ENCODE data around the gene PYROXD2. TPM values are rescaled to one million over a fixed set of nuclear protein-coding genes. Genes with fewer than 3 reads are reported as not detected.

Gene PYROXD2
- total and polyA plus RNA-seq, 2 of the 13 experiments (the other 11 are each of a cell fraction or from before 2014, with no cell fraction given), result 2.0 to 6.2 TPM

DNA sequence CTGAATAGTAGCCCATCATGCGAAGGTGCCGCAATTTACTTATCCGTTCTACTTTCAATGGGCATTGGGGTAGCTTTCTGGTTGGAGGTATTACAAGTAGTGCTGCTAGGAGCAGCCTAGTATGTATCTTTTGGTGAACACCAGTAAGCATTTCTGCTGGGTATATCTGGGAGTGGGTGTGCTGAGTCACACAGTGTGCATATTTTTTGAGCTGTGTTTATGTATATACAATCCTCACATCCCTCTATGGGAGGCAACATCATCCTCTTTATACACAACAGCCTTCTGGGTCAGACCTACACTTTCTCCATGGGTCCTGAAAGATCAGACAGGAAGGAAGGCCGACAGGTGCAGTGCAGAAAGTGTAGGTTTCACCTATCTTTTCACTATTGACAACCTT lies 36.3 kb downstream of the PYROXD2 start:
- intact Hi-C loops (cut with micrococcal nuclease; ENCODE audit: unreplicated experiment), result no loop called here
- ATAC-seq (no peak), FAIRE-seq (no peak), DNase-seq (ENCODE audit: low spot score) (no peak)
- 79% methylated on average over 4 of the region's 4 CpGs for WGBS (ENCODE audit: low lambda C conversion rate)
- no TSS peak for BruUV-seq (replicated peaks)
- no peak overlapping the region for H3K4me3 ChIP-seq (replicated peaks in 1 of 3; ENCODE audit: insufficient read depth in 1 of 3, low read depth in 2 of 3, low read length in 3 of 3)
- peaks cover 7% of the 10 kb centered on the region; the same call in 1 of the 2 replicates for H3K9me3 ChIP-seq (ENCODE audit: low read length)
- in situ Hi-C loops (cut with HindIII; ENCODE audit: extremely low pct_ligation_motif_present, low pct_unique_long_range_greater_than_20kb), result no loop called here
- POLR2A ChIA-PET, result no interaction called here
- no peak overlapping the region for H3K4me2 ChIP-seq (ENCODE audit: low read depth, low read length)
- no peak for TF ChIP-seq RNF2 (conservative IDR thresholded peaks at IDR 0.05; ENCODE audit: low read depth)
- TF ChIP-seq, protein P1, sequence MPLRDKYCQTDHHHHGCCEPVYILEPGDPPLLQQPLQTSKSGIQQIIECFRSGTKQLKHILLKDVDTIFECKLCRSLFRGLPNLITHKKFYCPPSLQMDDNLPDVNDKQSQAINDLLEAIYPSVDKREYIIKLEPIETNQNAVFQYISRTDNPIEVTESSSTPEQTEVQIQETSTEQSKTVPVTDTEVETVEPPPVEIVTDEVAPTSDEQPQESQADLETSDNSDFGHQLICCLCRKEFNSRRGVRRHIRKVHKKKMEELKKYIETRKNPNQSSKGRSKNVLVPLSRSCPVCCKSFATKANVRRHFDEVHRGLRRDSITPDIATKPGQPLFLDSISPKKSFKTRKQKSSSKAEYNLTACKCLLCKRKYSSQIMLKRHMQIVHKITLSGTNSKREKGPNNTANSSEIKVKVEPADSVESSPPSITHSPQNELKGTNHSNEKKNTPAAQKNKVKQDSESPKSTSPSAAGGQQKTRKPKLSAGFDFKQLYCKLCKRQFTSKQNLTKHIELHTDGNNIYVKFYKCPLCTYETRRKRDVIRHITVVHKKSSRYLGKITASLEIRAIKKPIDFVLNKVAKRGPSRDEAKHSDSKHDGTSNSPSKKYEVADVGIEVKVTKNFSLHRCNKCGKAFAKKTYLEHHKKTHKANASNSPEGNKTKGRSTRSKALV (CRISPR knock-in tag; IDR thresholded peaks at IDR 0.05), result no peak
- no peak for TF ChIP-seq PHB2 (IDR thresholded peaks at IDR 0.05; ENCODE audit: partially characterized antibody)
- TF ChIP-seq ZNF607 (CRISPR knock-in tag; IDR thresholded peaks at IDR 0.05; ENCODE audit: borderline replicate concordance), result no peak
- no peak for TF ChIP-seq NFRKB (IDR thresholded peaks at IDR 0.05)
- no peak for TF ChIP-seq KDM5B (CRISPR knock-in tag; IDR thresholded peaks at IDR 0.05; ENCODE audit: borderline replicate concordance)
- TF ChIP-seq ZNF746 (CRISPR knock-in tag; IDR thresholded peaks at IDR 0.05), result no peak
- no peak for TF ChIP-seq ZBTB42 (CRISPR knock-in tag; IDR thresholded peaks at IDR 0.05)
- TF ChIP-seq, protein P2, sequence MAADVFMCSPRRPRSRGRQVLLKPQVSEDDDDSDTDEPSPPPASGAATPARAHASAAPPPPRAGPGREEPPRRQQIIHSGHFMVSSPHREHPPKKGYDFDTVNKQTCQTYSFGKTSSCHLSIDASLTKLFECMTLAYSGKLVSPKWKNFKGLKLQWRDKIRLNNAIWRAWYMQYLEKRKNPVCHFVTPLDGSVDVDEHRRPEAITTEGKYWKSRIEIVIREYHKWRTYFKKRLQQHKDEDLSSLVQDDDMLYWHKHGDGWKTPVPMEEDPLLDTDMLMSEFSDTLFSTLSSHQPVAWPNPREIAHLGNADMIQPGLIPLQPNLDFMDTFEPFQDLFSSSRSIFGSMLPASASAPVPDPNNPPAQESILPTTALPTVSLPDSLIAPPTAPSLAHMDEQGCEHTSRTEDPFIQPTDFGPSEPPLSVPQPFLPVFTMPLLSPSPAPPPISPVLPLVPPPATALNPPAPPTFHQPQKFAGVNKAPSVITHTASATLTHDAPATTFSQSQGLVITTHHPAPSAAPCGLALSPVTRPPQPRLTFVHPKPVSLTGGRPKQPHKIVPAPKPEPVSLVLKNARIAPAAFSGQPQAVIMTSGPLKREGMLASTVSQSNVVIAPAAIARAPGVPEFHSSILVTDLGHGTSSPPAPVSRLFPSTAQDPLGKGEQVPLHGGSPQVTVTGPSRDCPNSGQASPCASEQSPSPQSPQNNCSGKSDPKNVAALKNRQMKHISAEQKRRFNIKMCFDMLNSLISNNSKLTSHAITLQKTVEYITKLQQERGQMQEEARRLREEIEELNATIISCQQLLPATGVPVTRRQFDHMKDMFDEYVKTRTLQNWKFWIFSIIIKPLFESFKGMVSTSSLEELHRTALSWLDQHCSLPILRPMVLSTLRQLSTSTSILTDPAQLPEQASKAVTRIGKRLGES (CRISPR knock-in tag; IDR thresholded peaks at IDR 0.05; ENCODE audit: borderline replicate concordance), result no peak
- no peak for TF ChIP-seq SMYD3 (CRISPR knock-in tag; IDR thresholded peaks at IDR 0.05)
- TF ChIP-seq, protein P3, sequence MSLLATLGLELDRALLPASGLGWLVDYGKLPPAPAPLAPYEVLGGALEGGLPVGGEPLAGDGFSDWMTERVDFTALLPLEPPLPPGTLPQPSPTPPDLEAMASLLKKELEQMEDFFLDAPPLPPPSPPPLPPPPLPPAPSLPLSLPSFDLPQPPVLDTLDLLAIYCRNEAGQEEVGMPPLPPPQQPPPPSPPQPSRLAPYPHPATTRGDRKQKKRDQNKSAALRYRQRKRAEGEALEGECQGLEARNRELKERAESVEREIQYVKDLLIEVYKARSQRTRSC (CRISPR knock-in tag; IDR thresholded peaks at IDR 0.05; ENCODE audit: low read depth), result no peak
- no peak for TF ChIP-seq ZSCAN25 (CRISPR knock-in tag; IDR thresholded peaks at IDR 0.05)
- TF ChIP-seq, protein P4, sequence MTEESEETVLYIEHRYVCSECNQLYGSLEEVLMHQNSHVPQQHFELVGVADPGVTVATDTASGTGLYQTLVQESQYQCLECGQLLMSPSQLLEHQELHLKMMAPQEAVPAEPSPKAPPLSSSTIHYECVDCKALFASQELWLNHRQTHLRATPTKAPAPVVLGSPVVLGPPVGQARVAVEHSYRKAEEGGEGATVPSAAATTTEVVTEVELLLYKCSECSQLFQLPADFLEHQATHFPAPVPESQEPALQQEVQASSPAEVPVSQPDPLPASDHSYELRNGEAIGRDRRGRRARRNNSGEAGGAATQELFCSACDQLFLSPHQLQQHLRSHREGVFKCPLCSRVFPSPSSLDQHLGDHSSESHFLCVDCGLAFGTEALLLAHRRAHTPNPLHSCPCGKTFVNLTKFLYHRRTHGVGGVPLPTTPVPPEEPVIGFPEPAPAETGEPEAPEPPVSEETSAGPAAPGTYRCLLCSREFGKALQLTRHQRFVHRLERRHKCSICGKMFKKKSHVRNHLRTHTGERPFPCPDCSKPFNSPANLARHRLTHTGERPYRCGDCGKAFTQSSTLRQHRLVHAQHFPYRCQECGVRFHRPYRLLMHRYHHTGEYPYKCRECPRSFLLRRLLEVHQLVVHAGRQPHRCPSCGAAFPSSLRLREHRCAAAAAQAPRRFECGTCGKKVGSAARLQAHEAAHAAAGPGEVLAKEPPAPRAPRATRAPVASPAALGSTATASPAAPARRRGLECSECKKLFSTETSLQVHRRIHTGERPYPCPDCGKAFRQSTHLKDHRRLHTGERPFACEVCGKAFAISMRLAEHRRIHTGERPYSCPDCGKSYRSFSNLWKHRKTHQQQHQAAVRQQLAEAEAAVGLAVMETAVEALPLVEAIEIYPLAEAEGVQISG (CRISPR knock-in tag; IDR thresholded peaks at IDR 0.05), result no peak
- TF ChIP-seq, protein P5, sequence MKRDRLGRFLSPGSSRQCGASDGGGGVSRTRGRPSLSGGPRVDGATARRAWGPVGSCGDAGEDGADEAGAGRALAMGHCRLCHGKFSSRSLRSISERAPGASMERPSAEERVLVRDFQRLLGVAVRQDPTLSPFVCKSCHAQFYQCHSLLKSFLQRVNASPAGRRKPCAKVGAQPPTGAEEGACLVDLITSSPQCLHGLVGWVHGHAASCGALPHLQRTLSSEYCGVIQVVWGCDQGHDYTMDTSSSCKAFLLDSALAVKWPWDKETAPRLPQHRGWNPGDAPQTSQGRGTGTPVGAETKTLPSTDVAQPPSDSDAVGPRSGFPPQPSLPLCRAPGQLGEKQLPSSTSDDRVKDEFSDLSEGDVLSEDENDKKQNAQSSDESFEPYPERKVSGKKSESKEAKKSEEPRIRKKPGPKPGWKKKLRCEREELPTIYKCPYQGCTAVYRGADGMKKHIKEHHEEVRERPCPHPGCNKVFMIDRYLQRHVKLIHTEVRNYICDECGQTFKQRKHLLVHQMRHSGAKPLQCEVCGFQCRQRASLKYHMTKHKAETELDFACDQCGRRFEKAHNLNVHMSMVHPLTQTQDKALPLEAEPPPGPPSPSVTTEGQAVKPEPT (CRISPR knock-in tag; IDR thresholded peaks at IDR 0.05; ENCODE audit: low read depth), result no peak
- CTCF ChIA-PET (ENCODE audit: low intra/inter-chr PET ratio, low total read pairs), result no interaction called here
- no peaks in the 10 kb centered on the region for H3K79me2 ChIP-seq (ENCODE audit: insufficient read depth, low read length)
- H3K4me1 ChIP-seq (ENCODE audit: insufficient read depth, low read length), result no peaks in the 10 kb centered on the region
- H2AFZ ChIP-seq (ENCODE audit: low read length), result no peak overlapping the region
- H3K27ac ChIP-seq (ENCODE audit: extremely low read length, insufficient read depth, low read length), result no peak overlapping the region
- no peak overlapping the region for H3K9ac ChIP-seq (ENCODE audit: insufficient read depth, low read depth, low read length)
- peaks cover 2 to 19% of the 10 kb centered on the region in 2 experiments; a peak in 3 of 5 replicates for H3K27me3 ChIP-seq (ENCODE audit: control insufficient read depth in 1 of 2, insufficient read depth in 2 of 2, low read length in 2 of 2)
- no peaks in the 10 kb centered on the region for H4K20me1 ChIP-seq (ENCODE audit: insufficient read depth, low read length)
- H3K36me3 ChIP-seq (replicated peaks in 1 of 2; ENCODE audit: control insufficient read depth in 1 of 2, insufficient read depth in 2 of 2, low read length in 2 of 2), result no peaks in the 10 kb centered on the region
